Loucy (cell line): Measurements from ENCODE around the gene LNPEP.

ENCODE experiments used
- CTCF ChIP-seq: fragments of 200-600 bp; sonication (generic); conservative IDR thresholded peaks from 2 replicates; pipeline ENCODE4 v1.5.1; 2014; ENCODE audit warnings: mild to moderate bottlenecking, antibody characterized with exemption, low read length
- EZH2phosphoT487 ChIP-seq: fragments of 200-600 bp; IDR thresholded peaks from 2 replicates; pipeline ENCODE4 v1.6.1; 2018; ENCODE audit warnings: antibody characterized with exemption, mild to moderate bottlenecking, moderate library complexity, borderline replicate concordance

DNA sequence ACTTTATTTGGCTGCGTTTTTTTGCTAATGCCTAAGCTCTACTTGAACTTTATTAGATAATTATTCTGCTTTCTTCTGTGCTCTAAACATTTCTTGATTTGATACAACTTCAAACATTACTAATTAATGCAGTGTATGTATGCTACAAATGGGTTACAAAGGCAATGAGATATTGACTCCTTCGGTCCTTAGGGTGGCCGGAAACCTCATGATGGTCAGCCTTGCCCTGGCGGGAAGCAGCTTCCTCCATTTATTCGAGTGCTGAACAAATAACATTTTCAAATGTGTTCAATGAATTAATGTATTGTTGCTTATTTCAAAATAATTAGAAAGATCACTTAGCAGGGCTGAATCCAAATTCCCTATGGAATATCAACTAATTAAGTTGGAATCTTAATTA is 3.9 kb upstream of the LNPEP start:
- TF ChIP-seq CTCF (no peak), EZH2phosphoT487 (no peak)
